A549 (cell line): Measurements from ENCODE around the gene LDLRAD4. TPM values are rescaled to one million over a fixed set of nuclear protein-coding genes. Genes with fewer than 3 reads are reported as not detected.

Source experiments
- ATAC-seq, 2 experiments: fragments of 200-7000 bp in 1 of 2; fragments of >200 bp in 1 of 2; cut with Nextera tagmentation in 1 of 2; cut with Tn5 transposase in 1 of 2; 3 replicates each; pipeline versions ENCODE4 v1.8.0 to v1.9.1; 2018 to 2020; ENCODE audit warnings: mild to moderate bottlenecking in 1 of 2, moderate library complexity in 1 of 2
- CTCF ChIA-PET: fragments of 300-600 bp; sonication (Branson Sonifier 250); formaldehyde crosslinking; extraction: SDS; loops from one replicate; lab custom pipeline; 2021; ENCODE audit warnings: antibody characterized with exemption, inconsistent platforms; lab: Yijun Ruan, JAX
- POLR2A ChIA-PET: fragments of 350-600 bp; formaldehyde crosslinking; extraction: SDS; loops from one replicate; lab custom pipeline; 2021; ENCODE audit warnings: antibody characterized with exemption, inconsistent platforms; lab: Yijun Ruan, JAX
- DNase-seq, 2 experiments: peaks; one replicate each; pipeline versions ENCODE4 v3.0.0 to v3.0.0-alpha.2; 2011 to 2016; ENCODE audit warnings: low read depth in 1 of 2, low spot score in 1 of 2
- FAIRE-seq: peaks from 2 replicates; lab custom pipeline; 2011; peaks lifted over from hg19 to GRCh38; lab: Jason Lieb, UNC
- H3K27ac ChIP-seq, 2 experiments: fragments of >200 bp; sonication (Bioruptor Twin); formaldehyde crosslinking; 3 replicates each; pipeline ENCODE4 v1.5.1; 2016 to 2017
- H3K4me1 ChIP-seq: fragments of >200 bp; sonication (Bioruptor Twin); formaldehyde crosslinking; 3 replicates; pipeline ENCODE4 v1.6.1; 2016
- H3K4me2 ChIP-seq: fragments of >200 bp; sonication (Bioruptor Twin); formaldehyde crosslinking; 3 replicates; pipeline ENCODE4 v1.6.1; 2016
- H3K4me3 ChIP-seq: fragments of >200 bp; sonication (Bioruptor Twin); formaldehyde crosslinking; 3 replicates; pipeline ENCODE4 v1.5.1; 2016
- H3K9me3 ChIP-seq: fragments of >200 bp; sonication (Bioruptor Twin); formaldehyde crosslinking; 3 replicates; pipeline ENCODE4 v1.6.1; 2016
- ATOH8 ChIP-seq: fragments of 250-450 bp; sonication (Bioruptor Pico); IDR thresholded peaks from 2 replicates; pipeline ENCODE4 v1.5.0; 2020; ENCODE audit warnings: low read depth, mild to moderate bottlenecking, moderate library complexity
- BCL3 ChIP-seq: fragments of >200 bp; sonication (Bioruptor Twin); formaldehyde crosslinking; IDR thresholded peaks from 3 replicates; pipeline ENCODE4 v1.6.1; 2016
- BHLHE40 ChIP-seq: IDR thresholded peaks from 2 replicates; pipeline ENCODE4 v1.6.1; 2012; ENCODE audit warnings: low read depth, low read length, inconsistent platforms
- CHD2 ChIP-seq: fragments of 150-350 bp; IDR thresholded peaks from 2 replicates; pipeline ENCODE4 v1.6.1; 2014; ENCODE audit warnings: low read length; ENCODE audit not compliant: partially characterized antibody
- CTCF ChIP-seq: fragments of >200 bp; sonication (Bioruptor Twin); formaldehyde crosslinking; IDR thresholded peaks from 3 replicates; pipeline ENCODE4 v1.5.1; 2016
- EHF ChIP-seq: fragments of 250-450 bp; sonication (Bioruptor Pico); IDR thresholded peaks from 2 replicates; pipeline ENCODE4 v1.5.0; 2020; ENCODE audit warnings: mild to moderate bottlenecking
- EHMT2 ChIP-seq: fragments of 200-600 bp; sonication (generic); IDR thresholded peaks from 2 replicates; pipeline ENCODE4 v1.6.1; 2016; ENCODE audit warnings: antibody characterized with exemption, low read depth, mild to moderate bottlenecking, moderate library complexity
- EP300 ChIP-seq, 2 experiments: fragments of >200 bp; sonication (Bioruptor Twin); formaldehyde crosslinking; IDR thresholded peaks; 2 replicates in 1 of 2; 3 replicates in 1 of 2; pipeline ENCODE4 v1.6.1; 2016 to 2017
- FOSB ChIP-seq: fragments of 250-450 bp; sonication (Bioruptor Pico); IDR thresholded peaks from 2 replicates; pipeline ENCODE4 v1.5.0; 2020; ENCODE audit warnings: mild to moderate bottlenecking, moderate library complexity
- GATA3 ChIP-seq: IDR thresholded peaks from 2 replicates; pipeline ENCODE4 v1.6.1; 2012; ENCODE audit warnings: borderline replicate concordance
- HES2 ChIP-seq: fragments of >200 bp; sonication (Bioruptor Twin); formaldehyde crosslinking; IDR thresholded peaks from 2 replicates; pipeline ENCODE4 v1.6.1; 2016
- HOXB13 ChIP-seq: fragments of 250-450 bp; sonication (Bioruptor Pico); IDR thresholded peaks from 2 replicates; pipeline ENCODE4 v1.5.0; 2020; ENCODE audit warnings: low read depth, mild to moderate bottlenecking, moderate library complexity
- KDM1A ChIP-seq: fragments of 200-600 bp; sonication (generic); IDR thresholded peaks from 2 replicates; pipeline ENCODE4 v1.6.1; 2016; ENCODE audit warnings: low read depth, mild to moderate bottlenecking
- KDM5A ChIP-seq: fragments of 200-600 bp; sonication (generic); IDR thresholded peaks from 2 replicates; pipeline ENCODE4 v1.6.1; 2016; ENCODE audit warnings: antibody characterized with exemption, mild to moderate bottlenecking
- MAX ChIP-seq: IDR thresholded peaks from 2 replicates; pipeline ENCODE4 v1.6.1; 2012
- NFE2L2 ChIP-seq: fragments of 150-350 bp; conservative IDR thresholded peaks from 2 replicates; pipeline ENCODE4 v1.6.1; 2014; ENCODE audit warnings: low read length
- NR3C1 ChIP-seq: fragments of >200 bp; sonication (Bioruptor Twin); formaldehyde crosslinking; IDR thresholded peaks from 3 replicates; pipeline ENCODE4 v1.6.1; 2017
- POLR2A ChIP-seq: IDR thresholded peaks from 2 replicates; pipeline ENCODE4 v1.6.1; 2012; ENCODE audit warnings: mild to moderate bottlenecking, low read length
- RAD21 ChIP-seq, 2 experiments: fragments of >200 bp in 1 of 2; sonication (Bioruptor Twin) in 1 of 2; formaldehyde crosslinking in 1 of 2; IDR thresholded peaks in 1 of 2; conservative IDR thresholded peaks in 1 of 2; 2 replicates in 1 of 2; 3 replicates in 1 of 2; pipeline ENCODE4 v1.6.1; 2012 to 2018; ENCODE audit warnings: inconsistent platforms in 1 of 2
- RCOR1 ChIP-seq: fragments of 150-350 bp; IDR thresholded peaks from 2 replicates; pipeline ENCODE4 v1.6.1; 2014; ENCODE audit warnings: antibody characterized with exemption, low read length, low read depth
- RNF2 ChIP-seq: fragments of 200-600 bp; sonication (generic); IDR thresholded peaks from 2 replicates; pipeline ENCODE4 v1.6.1; 2016; ENCODE audit warnings: low read depth, mild to moderate bottlenecking, antibody characterized with exemption, moderate library complexity, borderline replicate concordance
- ZFP36 ChIP-seq: fragments of 450-650 bp; IDR thresholded peaks from 2 replicates; pipeline ENCODE4 v1.6.1; 2014; ENCODE audit warnings: borderline replicate concordance; ENCODE audit not compliant: partially characterized antibody
- WGBS: methylation state at CpG from one replicate; pipeline ENCODE4 v1.1.6; 2017; ENCODE audit errors: missing lambda C conversion rate; 5-methylcytosine and 5-hydroxymethylcytosine counted together
- polyA plus RNA-seq, 4 experiments: library from polyadenylated mRNA; depleted of rRNA in 3 of 4; stranded (reverse); fragments of >200 nt; fragmentation: RNase III in 1 of 4; extraction: RNeasy Plus Mini Kit Qiagen cat#74134 plus additional on column Dnase treatment in 1 of 4; gene quantifications; 2 replicates in 3 of 4; 3 replicates in 1 of 4; pipeline ENCODE4 v1.2.3, GENCODE V29; 2011 to 2017

LDLRAD4 gene
- polyA plus RNA-seq, 2 of the 4 experiments (the other 2 are of a cell fraction): 5.2 to 7.6 TPM

GRCh38 chr18:13398631-13399030 is 180.1 kb downstream of the LDLRAD4 start:
- DNase-seq: no peak

GRCh38 chr18:13399511-13399910 is 181.0 kb downstream of the LDLRAD4 start:
- no peak for ATAC-seq
- no peak for DNase-seq
- CTCF ChIA-PET: no interaction called here
- no peaks in the 10 kb centered on the region for H3K9me3 ChIP-seq
- no peak for TF ChIP-seq HOXB13 (CRISPR knock-in tag)
- TF ChIP-seq, all 56 proteins: peak for 0
- H3K4me2 ChIP-seq: no peak overlapping the region
- H3K4me1 ChIP-seq: no peaks in the 10 kb centered on the region
- WGBS: 72% methylated on average over 8 of the region's 8 CpGs
- FAIRE-seq: no peak
- no peak overlapping the region for H3K4me3 ChIP-seq
- H3K27ac ChIP-seq: no peak overlapping the region
- POLR2A ChIA-PET: no interaction called here

More at GRCh38 chr18:13398631-13399030, 180.1 kb downstream of the LDLRAD4 start:
- ChIA-PET CTCF (interaction anchor here (1.0 kb wide), 1 partner anchor 22 kb away, joined by 3 read pairs; no protein-coding TSS in a partner anchor), POLR2A (no interaction called here)
- Histone ChIP-seq H3K4me1 (no peaks in the 10 kb centered on the region), H3K4me3 (no peak overlapping the region), H3K4me2 (no peak overlapping the region), H3K9me3 (no peaks in the 10 kb centered on the region), H3K27ac (no peak overlapping the region)
- ATAC-seq: no peak
- TF ChIP-seq CTCF (no peak), POLR2A (no peak)
- no peak for FAIRE-seq
- WGBS: 63% methylated on average over 7 of the region's 11 CpGs

- no peaks in the 10 kb centered on the region for H3K4me1 ChIP-seq
- DNase-seq (no peak), ATAC-seq (no peak), FAIRE-seq (no peak)
- ChIA-PET CTCF (no interaction called here), POLR2A (no interaction called here)
- WGBS: 85% methylated on average over 11 of the region's 11 CpGs
- H3K4me3 ChIP-seq: no peak overlapping the region
- H3K9me3 ChIP-seq: no peaks in the 10 kb centered on the region
- H3K27ac ChIP-seq: no peak overlapping the region
- TF ChIP-seq EP300 (IDR thresholded peaks at IDR 0.05) (no peak), EHF (CRISPR knock-in tag) (no peak), KDM5A (no peak), NFE2L2 (no peak), EHMT2 (no peak), RAD21 (conservative IDR thresholded peaks at IDR 0.05 in 1 of 2, IDR thresholded peaks at IDR 0.05 in 1 of 2) (no peak), CHD2 (no peak), HES2 (no peak), RNF2 (no peak), BCL3 (no peak), BHLHE40 (no peak), KDM1A (no peak), MAX (no peak), FOSB (CRISPR knock-in tag) (no peak), RCOR1 (no peak), GATA3 (no peak), ZFP36 (no peak), NR3C1 (no peak), ATOH8 (CRISPR knock-in tag) (no peak)
- no peak overlapping the region for H3K4me2 ChIP-seq
Measured at GRCh38 chr18:13400636-13401315, 182.2 kb downstream of the LDLRAD4 start.
